WTC11 (cell line): ENCODE results near the gene SLC6A9. TPM values are rescaled to one million over a fixed set of nuclear protein-coding genes. Genes with fewer than 3 reads are reported as not detected.

Source experiments
- ATAC-seq: fragments of 200-7000 bp; cut with Tn5 transposase; 2 replicates; pipeline ENCODE4 v1.10.0; 2021; ENCODE audit warnings: mild to moderate bottlenecking, moderate library complexity
- CTCF ChIA-PET: fragments of 300-600 bp; sonication (Branson Sonifier 250); formaldehyde crosslinking; loops from one replicate; lab custom pipeline; 2021; ENCODE audit warnings: antibody characterized with exemption; lab: Charles Lee
- POLR2A ChIA-PET: fragments of 350-600 bp; sonication (Branson Sonifier 250); formaldehyde crosslinking; loops from one replicate; lab custom pipeline; 2021; ENCODE audit warnings: antibody characterized with exemption; lab: Charles Lee
- DNase-seq: peaks from one replicate; pipeline ENCODE4 v3.0.0; 2021; ENCODE audit warnings: low spot score
- H3K27ac Mint-ChIP-seq: 2 replicates; pipeline ENCODE4 v1.8.0; 2021; ENCODE audit warnings: mixed read lengths
- H3K27me3 Mint-ChIP-seq: 2 replicates; pipeline ENCODE4 v1.8.0; 2021; ENCODE audit warnings: low read depth, mild to moderate bottlenecking, moderate library complexity, mixed read lengths
- H3K36me3 Mint-ChIP-seq: 2 replicates; pipeline ENCODE4 v1.8.0; 2021; ENCODE audit warnings: mixed read lengths
- H3K4me1 Mint-ChIP-seq: 2 replicates; pipeline ENCODE4 v1.8.0; 2022; ENCODE audit warnings: mixed read lengths
- H3K4me3 Mint-ChIP-seq: 2 replicates; pipeline ENCODE4 v1.8.0; 2021; ENCODE audit warnings: mild to moderate bottlenecking, moderate library complexity, mixed read lengths
- H3K9me3 Mint-ChIP-seq: 2 replicates; pipeline ENCODE4 v1.8.0; 2021; ENCODE audit warnings: mixed read lengths
- AFF4 ChIP-seq: sonication (generic); formaldehyde crosslinking; IDR thresholded peaks from 2 replicates; pipeline ENCODE4 v1.8.1; 2023; ENCODE audit warnings: mild to moderate bottlenecking, missing genetic modification reagents, borderline replicate concordance
- AR ChIP-seq: fragments of 250-450 bp; sonication (Bioruptor Pico); IDR thresholded peaks from 2 replicates; pipeline ENCODE4 v1.9.0; 2021; ENCODE audit warnings: mild to moderate bottlenecking
- E2F1 ChIP-seq: sonication (generic); formaldehyde crosslinking; IDR thresholded peaks from 2 replicates; pipeline ENCODE4 v1.8.0; 2022; ENCODE audit warnings: mild to moderate bottlenecking, missing genetic modification reagents
- E2F4 ChIP-seq: sonication (generic); formaldehyde crosslinking; IDR thresholded peaks from 2 replicates; pipeline ENCODE4 v1.8.1; 2022; ENCODE audit warnings: low read depth, mild to moderate bottlenecking, moderate library complexity, missing genetic modification reagents, borderline replicate concordance
- E2F5 ChIP-seq: sonication (generic); formaldehyde crosslinking; IDR thresholded peaks from 2 replicates; pipeline ENCODE4 v1.8.1; 2022; ENCODE audit warnings: mild to moderate bottlenecking, moderate library complexity, missing genetic modification reagents
- HMGA2 ChIP-seq: fragments of 250-450 bp; sonication (Bioruptor Pico); IDR thresholded peaks from 2 replicates; pipeline ENCODE4 v1.4.0; 2021; ENCODE audit warnings: mild to moderate bottlenecking, moderate library complexity
- SMAD3 ChIP-seq: sonication (generic); formaldehyde crosslinking; IDR thresholded peaks from 2 replicates; pipeline ENCODE4 v1.8.0; 2022; ENCODE audit warnings: missing genetic modification reagents, mild to moderate bottlenecking, borderline replicate concordance
- STAT6 ChIP-seq: sonication (generic); formaldehyde crosslinking; conservative IDR thresholded peaks from 2 replicates; pipeline ENCODE4 v1.8.1; 2023; ENCODE audit warnings: mild to moderate bottlenecking, low read depth, missing genetic modification reagents, moderate library complexity
- TEAD4 ChIP-seq: sonication (generic); formaldehyde crosslinking; IDR thresholded peaks from 2 replicates; pipeline ENCODE4 v1.8.0; 2022; ENCODE audit warnings: mild to moderate bottlenecking, missing genetic modification reagents
- ZNF281 ChIP-seq: sonication (generic); formaldehyde crosslinking; IDR thresholded peaks from 2 replicates; pipeline ENCODE4 v1.8.0; 2023; ENCODE audit warnings: mild to moderate bottlenecking, missing genetic modification reagents
- total RNA-seq: library from RNA; stranded (reverse); gene quantifications from 3 replicates; pipeline ENCODE4 v1.2.3, GENCODE V29; 2021

The SLC6A9 gene
- total RNA-seq, 1 experiment from 2014 or later: 14.4 TPM

- TF ChIP-seq E2F5 (CRISPR knock-in tag): no peak
- TF ChIP-seq STAT6 (CRISPR knock-in tag): no peak
- no peak for TF ChIP-seq SMAD3 (CRISPR knock-in tag)
- no peak for TF ChIP-seq ZNF281 (CRISPR knock-in tag)
- TF ChIP-seq E2F4 (CRISPR knock-in tag): no peak
- TF ChIP-seq TEAD4 (CRISPR knock-in tag): no peak
- TF ChIP-seq AR (CRISPR knock-in tag): no peak
- TF ChIP-seq HMGA2 (CRISPR knock-in tag): no peak
These were observed 81.6 kb downstream of the SLC6A9 start (continued) for GRCh38 chr1:43949678-43950077.

GRCh38 chr1:43947874-43948437 is 83.3 kb downstream of the SLC6A9 start:
- ChIA-PET CTCF (interaction anchor here (1.0 to 9.9 kb wide), 5 partner anchors 13 to 183 kb away, joined by 3 to 172 read pairs (median 24); partner anchors contain the start of gene ARTN), POLR2A (no interaction called here)
- Mint-ChIP-seq H3K27me3 (no peaks in the 10 kb centered on the region), H3K4me1 (peaks cover 34% of the 10 kb centered on the region), H3K36me3 (peaks cover 5% of the 10 kb centered on the region; the same call in 1 of the 2 replicates), H3K4me3 (peak overlapping the region; percentile 83), H3K27ac (peak overlapping the region; percentile 32; the same call in 1 of the 2 replicates), H3K9me3 (no peaks in the 10 kb centered on the region)
- DNase-seq (no peak), ATAC-seq (no peak)
- TF ChIP-seq E2F4 (CRISPR knock-in tag): no peak
- no peak for TF ChIP-seq E2F1 (CRISPR knock-in tag)
- no peak for TF ChIP-seq AFF4 (CRISPR knock-in tag)
- TF ChIP-seq TEAD4 (CRISPR knock-in tag): no peak
